ENCODE data around the gene PIGU.
"Not testable (repeated sequence)": the region's sequence is repeated elsewhere in the genome, so short reads cannot be mapped to it uniquely, and the experiment has no call there.

Gene PIGU

DNA sequence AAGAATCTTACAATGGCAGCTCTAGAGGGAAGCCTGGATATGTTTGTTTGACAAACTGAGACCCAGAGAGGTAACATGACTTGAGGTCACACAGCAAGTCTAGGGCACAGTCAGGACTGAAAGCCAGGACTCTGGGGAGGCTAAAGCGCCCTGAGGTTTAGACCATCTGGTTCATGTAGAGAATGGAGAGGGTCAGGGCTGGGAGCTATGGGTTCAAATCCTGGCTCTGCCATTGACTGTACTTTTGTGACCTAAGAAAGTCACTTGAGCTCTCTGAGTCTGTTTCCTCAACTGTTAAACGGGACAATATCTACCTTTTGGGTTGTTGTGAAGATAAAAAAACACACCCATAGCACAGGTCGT, 26.1 kb upstream of the PIGU start:
- Histone ChIP-seq H3K9me3 (ENCODE audit: control insufficient read depth, insufficient read depth, low read length) (no peaks in the 10 kb centered on the region), H3K9ac (ENCODE audit: low read depth, low read length) (peak overlapping the region; percentile 76; the same call in 1 of the 2 replicates), H3K4me1 (ENCODE audit: insufficient read depth, low read length) (peaks cover 6% of the 10 kb centered on the region; the same call in 1 of the 2 replicates), H3K36me3 (ENCODE audit: insufficient read depth, low read length) (no peaks in the 10 kb centered on the region)

DNA sequence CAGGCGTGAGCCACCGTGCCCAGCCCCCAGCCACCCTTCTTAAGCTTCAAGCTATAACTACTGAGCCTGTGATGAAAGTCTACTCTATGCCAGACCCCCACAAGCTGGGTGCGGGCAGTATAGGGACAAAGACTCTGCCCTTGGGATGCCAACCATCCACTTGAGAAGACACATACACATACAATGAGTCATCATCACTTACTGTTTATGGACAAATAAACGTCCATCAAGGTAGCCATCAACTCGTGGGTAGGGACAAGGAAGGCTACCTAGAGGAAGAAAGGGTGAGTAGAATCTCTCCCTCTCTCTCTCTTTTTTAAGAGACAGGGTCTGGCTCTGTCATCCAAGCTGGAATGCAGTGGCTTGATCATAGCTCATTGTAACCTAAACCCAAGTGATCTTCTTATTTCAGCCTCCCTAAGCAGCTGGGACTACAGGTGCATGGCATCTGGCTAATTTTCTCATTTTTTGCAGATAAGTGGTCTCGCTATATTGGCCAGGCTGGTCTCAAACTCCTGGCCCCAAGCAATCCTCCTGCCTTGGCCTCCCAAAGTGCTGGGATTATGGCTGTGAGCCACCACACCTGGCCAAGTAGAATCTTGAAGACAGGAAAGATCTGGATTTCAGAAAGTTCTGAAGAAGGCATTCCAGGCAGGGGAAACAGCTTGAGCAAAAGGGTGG, 24.7 kb upstream of the PIGU start:
- no peaks in the 10 kb centered on the region for H3K9me3 ChIP-seq (ENCODE audit: control insufficient read depth, insufficient read depth, low read length)
- no peak overlapping the region for H3K9ac ChIP-seq (ENCODE audit: low read depth, low read length)
- peaks cover 6% of the 10 kb centered on the region; the same call in 1 of the 2 replicates for H3K4me1 ChIP-seq (ENCODE audit: insufficient read depth, low read length)
- no peaks in the 10 kb centered on the region for H3K36me3 ChIP-seq (ENCODE audit: insufficient read depth, low read length)

DNA sequence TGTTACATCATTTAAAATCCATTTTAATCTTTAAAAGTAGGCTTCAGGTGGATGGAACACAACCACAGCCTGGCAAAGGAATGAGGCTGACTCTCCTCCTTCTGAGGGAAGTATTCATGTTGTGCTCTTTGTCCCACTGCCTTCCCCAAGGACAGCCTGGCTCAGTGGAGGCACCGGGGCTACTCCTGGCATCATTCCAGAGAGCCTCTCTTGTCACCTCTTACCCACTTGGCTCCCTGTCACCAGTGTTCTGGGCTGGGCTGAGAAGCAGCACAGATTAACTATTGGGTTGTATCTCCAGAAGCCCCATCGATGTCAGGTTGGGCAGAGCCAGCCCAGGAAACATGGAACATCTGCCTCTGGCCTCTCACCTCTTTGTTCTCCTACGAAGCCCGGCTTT, 16.5 kb upstream of the PIGU start:
- Histone ChIP-seq H3K9ac (ENCODE audit: low read depth, low read length) (no peak overlapping the region), H3K4me1 (ENCODE audit: insufficient read depth, low read length) (no peaks in the 10 kb centered on the region), H3K9me3 (ENCODE audit: control insufficient read depth, insufficient read depth, low read length) (no peaks in the 10 kb centered on the region), H3K36me3 (ENCODE audit: insufficient read depth, low read length) (no peaks in the 10 kb centered on the region)

DNA sequence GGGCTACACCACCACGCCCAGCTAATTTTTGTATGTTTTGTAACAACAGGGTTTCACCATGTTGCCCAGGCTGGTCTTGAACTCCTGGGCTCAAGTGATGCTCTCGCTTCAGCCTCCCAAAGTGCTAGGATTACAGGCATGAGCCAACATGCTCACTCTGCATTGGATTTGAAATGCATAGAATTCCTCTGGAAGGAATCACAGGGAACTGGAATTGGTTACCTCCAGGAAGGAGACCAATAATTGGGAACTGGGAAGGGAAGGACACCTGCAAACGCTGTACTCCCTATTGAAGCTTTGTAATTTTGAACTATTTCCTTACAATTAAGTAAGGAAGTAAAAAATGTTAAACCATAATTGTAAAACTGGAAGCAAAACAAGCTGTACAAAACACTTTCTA, 14.9 kb upstream of the PIGU start:
- Histone ChIP-seq H3K9ac (ENCODE audit: low read depth, low read length) (no peak overlapping the region), H3K4me1 (ENCODE audit: insufficient read depth, low read length) (peaks cover 5% of the 10 kb centered on the region; the same call in 1 of the 2 replicates), H3K9me3 (ENCODE audit: control insufficient read depth, insufficient read depth, low read length) (no peaks in the 10 kb centered on the region)

DNA sequence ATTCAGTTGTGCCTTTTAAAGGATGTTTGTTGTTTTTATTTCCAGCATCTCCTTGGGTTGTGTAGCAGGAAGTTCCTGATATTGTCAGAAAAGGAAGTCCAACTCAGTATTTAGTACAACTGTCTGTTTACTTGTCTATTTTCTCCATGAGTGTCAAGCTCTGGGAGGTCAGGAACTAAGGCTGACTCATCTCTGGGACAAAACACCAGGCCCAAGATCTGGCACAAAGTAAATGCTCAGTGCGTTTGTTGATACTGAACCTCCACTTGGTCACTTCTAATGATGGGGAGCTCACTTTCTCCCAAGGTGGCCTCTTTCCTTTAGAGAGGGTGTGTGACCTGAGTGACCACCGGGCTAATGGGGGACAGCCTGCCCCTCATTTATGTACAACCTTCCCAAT, 12.6 kb upstream of the PIGU start:
- H3K36me3 ChIP-seq (ENCODE audit: insufficient read depth, low read length) = no peaks in the 10 kb centered on the region
- no peaks in the 10 kb centered on the region for H3K9me3 ChIP-seq (ENCODE audit: control insufficient read depth, insufficient read depth, low read length)
- peaks cover 5% of the 10 kb centered on the region; the same call in 1 of the 2 replicates for H3K4me1 ChIP-seq (ENCODE audit: insufficient read depth, low read length)
- no peak overlapping the region for H3K9ac ChIP-seq (ENCODE audit: low read depth, low read length)

More for the DNA sequence above, 14.9 kb upstream of the PIGU start:
- H3K36me3 ChIP-seq (ENCODE audit: insufficient read depth, low read length) = no peaks in the 10 kb centered on the region

DNA sequence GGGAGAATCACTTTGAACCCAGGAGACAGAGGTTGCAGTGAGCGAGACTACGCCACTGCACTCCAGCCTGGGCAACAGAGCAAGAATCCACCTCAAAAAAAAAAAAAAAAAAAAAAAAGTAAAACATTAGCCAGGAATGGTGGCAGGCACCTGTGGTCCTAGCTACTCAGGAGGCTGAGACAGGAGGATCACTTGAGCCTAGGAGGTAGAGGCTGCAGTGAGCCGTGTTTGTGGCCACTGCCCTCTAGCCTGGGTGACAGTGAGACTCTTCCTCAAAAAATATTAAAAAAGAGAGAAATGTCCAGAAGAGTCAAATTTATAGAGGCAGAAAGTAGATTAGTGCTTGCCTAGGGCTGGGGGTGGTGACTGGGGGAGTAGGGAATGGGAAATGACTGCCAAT, 6.8 kb upstream of the PIGU start:
- H3K4me1 ChIP-seq (ENCODE audit: insufficient read depth, low read length) = peaks cover 5% of the 10 kb centered on the region; the same call in 1 of the 2 replicates
- H3K36me3 ChIP-seq (ENCODE audit: insufficient read depth, low read length) = no peaks in the 10 kb centered on the region
- H3K9ac ChIP-seq (ENCODE audit: low read depth, low read length) = no peak overlapping the region
- H3K9me3 ChIP-seq (ENCODE audit: control insufficient read depth, insufficient read depth, low read length) = no peaks in the 10 kb centered on the region

DNA sequence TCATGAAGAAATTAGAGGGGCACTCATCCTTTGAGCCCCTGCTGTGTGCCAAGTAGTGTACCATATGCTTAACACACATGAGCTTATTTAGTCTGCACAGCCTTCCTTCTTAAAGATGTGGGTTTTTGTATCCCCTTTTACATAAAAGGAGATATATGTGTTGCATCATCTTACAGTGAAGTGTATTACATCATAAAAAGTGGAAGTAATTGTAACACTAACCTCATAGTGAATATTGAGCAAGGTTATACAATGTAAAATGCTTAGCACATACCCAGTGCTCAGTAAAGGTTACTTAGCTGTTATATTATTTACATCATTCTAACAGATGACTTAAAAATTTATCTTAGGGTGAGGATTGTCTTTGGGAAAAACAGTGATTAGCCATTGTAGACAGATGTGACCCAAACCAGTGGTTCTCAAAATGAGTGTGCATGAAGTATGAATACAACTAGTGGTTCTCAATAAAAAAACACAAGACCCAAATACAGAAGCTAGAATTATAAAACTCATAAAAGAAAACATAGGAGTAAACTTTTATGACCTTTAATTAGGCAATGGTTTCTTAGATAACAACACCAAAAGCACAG, 3.8 kb upstream of the PIGU start:
- Histone ChIP-seq H3K9me3 (ENCODE audit: control insufficient read depth, insufficient read depth, low read length) (no peaks in the 10 kb centered on the region), H3K4me1 (ENCODE audit: insufficient read depth, low read length) (no peaks in the 10 kb centered on the region), H3K36me3 (ENCODE audit: insufficient read depth, low read length) (no peaks in the 10 kb centered on the region), H3K9ac (ENCODE audit: low read depth, low read length) (no peak overlapping the region)

DNA sequence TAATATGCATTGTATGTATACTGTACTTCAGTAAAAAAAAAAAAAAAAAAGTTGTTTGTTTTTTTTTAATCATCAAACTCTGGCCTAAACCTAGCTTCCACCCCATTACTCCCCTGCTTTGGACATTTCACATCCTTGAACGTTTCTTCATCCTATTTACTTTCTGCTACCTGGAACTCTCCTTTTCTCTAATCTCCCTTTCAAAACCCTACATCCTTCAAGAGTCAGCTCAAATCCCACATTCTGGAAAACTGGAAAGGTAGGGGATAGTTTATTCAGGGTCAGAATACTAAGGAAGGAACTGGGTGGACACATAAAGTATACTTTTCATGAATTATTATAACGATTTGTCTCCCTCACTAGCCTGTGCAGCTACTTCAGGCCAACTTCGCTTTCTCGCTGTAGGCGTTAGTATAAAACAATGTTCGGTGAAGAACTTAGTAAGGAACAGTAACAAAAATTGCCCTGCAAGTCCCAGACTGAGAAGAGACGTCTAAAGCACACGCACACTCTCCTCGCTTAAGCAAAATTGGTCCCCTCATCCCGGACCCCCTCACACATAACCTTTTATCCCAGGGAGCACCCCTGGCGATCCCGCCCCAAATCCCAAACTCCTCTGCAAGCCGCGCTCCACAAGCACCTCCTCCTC, 775 bp downstream of the PIGU start:
- no peaks in the 10 kb centered on the region for H3K4me1 ChIP-seq (ENCODE audit: insufficient read depth, low read length)
- H3K9ac ChIP-seq (ENCODE audit: low read depth, low read length) = peak overlapping the region; percentile 81
- no peaks in the 10 kb centered on the region for H3K9me3 ChIP-seq (ENCODE audit: control insufficient read depth, insufficient read depth, low read length)
- H3K36me3 ChIP-seq (ENCODE audit: insufficient read depth, low read length) = no peaks in the 10 kb centered on the region

DNA sequence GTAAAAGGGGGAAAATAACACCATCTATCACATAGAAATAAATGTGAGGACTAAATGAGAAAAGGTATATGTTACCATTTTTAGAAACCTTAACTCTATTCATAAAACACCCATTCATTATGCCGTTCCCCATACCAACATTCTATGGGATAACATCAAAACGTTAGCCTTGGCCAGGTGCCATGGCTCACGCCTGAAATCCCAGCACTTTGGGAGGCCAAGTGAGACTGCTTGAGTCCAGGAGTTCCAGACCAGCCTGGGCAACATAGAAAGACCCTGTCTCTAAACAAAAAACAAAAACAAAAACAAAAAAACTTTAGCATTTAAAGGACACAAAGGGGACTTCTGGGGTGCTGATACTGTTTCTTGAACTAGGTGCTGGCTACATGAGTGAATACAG, 1.3 kb downstream of the PIGU start:
- no peaks in the 10 kb centered on the region for H3K36me3 ChIP-seq (ENCODE audit: insufficient read depth, low read length)
- peak overlapping the region; percentile 81; the same call in 1 of the 2 replicates for H3K9ac ChIP-seq (ENCODE audit: low read depth, low read length)
- H3K9me3 ChIP-seq (ENCODE audit: control insufficient read depth, insufficient read depth, low read length) = no peaks in the 10 kb centered on the region
- no peaks in the 10 kb centered on the region for H3K4me1 ChIP-seq (ENCODE audit: insufficient read depth, low read length)

DNA sequence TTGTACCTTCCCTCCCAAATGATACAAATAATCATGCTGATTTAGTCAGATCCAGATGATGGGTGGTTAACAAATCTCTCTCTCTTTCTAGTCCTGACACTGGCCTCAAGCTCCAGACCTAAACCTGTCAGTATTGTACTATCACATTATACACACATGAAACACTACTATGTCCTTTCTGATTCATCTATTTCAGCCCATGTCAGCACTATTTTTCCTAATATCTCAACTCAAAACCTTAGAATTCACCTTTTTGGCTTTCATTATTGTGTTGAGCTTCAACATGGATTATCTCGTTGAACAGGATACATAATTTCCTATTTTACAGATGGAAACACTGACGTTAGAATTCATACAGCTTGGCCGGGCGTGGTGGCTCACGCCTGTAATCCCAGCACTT, 3.5 kb downstream of the PIGU start:
- Histone ChIP-seq H3K36me3 (ENCODE audit: insufficient read depth, low read length) (no peaks in the 10 kb centered on the region), H3K4me1 (ENCODE audit: insufficient read depth, low read length) (no peaks in the 10 kb centered on the region), H3K9ac (ENCODE audit: low read depth, low read length) (no peak overlapping the region), H3K9me3 (ENCODE audit: control insufficient read depth, insufficient read depth, low read length) (no peaks in the 10 kb centered on the region)

DNA sequence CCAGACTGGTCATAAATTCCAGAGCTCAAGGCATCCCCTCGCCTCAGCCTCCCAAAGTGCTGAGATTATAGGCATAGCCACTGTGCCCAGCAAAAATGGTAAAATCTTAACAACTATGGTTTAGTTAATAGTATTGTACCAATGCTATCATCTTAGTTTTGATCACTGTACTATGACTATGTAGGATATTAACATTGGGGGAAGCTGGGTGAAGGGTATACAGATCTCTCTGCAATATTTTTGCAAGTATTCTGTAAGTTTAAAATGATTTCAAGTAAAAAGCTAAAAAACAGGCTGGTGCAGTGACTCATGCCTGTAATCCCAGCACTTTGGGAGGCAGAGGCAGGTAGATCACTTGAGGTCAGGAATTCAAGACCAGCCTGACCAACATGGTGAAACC, 7.8 kb downstream of the PIGU start:
- Histone ChIP-seq H3K9me3 (ENCODE audit: control insufficient read depth, insufficient read depth, low read length) (no peaks in the 10 kb centered on the region), H3K9ac (ENCODE audit: low read depth, low read length) (no peak overlapping the region), H3K4me1 (ENCODE audit: insufficient read depth, low read length) (no peaks in the 10 kb centered on the region), H3K36me3 (ENCODE audit: insufficient read depth, low read length) (no peaks in the 10 kb centered on the region)

DNA sequence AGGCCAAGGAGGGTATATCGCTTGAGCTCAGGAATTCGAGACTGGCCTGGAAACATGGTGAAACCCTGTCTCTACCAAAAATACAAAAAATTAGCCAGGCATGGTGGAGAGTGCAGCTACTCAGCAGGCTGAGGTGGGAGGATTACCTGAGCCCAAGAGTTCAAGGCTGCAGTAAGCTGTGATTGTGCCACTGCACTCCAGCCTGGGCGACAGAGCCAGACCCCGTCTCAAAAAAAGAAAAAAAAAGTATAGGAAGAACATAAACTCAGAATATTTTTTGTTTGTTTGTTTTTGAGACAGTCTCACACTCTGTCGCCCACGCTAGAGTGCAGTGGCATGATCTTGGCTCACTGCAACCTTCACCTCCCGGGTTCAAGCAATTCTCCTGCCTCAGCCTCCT, 12.1 kb downstream of the PIGU start:
- not testable (repeated sequence) for H3K9ac ChIP-seq (ENCODE audit: low read depth, low read length); H3K36me3 ChIP-seq (ENCODE audit: insufficient read depth, low read length); H3K4me1 ChIP-seq (ENCODE audit: insufficient read depth, low read length); H3K9me3 ChIP-seq (ENCODE audit: control insufficient read depth, insufficient read depth, low read length)

DNA sequence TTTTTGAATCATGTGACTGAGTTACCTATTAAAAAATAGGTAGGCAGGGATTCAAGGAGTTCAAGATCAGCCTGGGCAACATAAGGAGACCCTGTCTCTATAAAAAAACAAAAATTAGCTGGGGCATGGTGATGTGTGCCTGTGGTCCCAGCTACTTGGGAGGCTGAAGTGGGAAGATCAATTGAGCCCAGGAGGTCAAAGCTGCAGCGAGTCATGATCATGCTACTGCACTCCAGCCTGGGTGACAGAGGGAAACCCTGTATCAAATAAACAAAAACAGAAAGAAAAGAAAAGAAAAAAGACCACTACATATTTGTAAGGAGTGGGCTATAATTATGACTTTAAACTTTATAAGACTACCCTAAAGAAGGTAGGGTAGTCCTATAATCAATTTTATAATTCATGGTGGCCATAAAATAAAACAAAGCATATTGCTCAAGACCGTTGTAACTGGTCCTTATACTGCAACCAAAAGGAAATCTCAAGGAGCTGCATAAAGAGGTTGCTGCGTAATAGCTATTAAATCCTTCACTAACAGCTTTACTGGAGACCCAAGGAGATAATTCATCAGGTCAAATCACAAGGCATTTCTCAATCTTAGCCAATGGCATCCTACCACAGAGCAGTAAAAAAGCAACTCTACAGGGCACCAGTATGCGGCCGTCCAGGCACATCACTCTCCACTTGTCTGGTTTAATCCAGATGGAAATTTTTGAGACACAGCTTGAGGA, 13.5 kb downstream of the PIGU start:
- Histone ChIP-seq H3K9me3 (ENCODE audit: control insufficient read depth, insufficient read depth, low read length) (no peaks in the 10 kb centered on the region), H3K9ac (ENCODE audit: low read depth, low read length) (no peak overlapping the region), H3K36me3 (ENCODE audit: insufficient read depth, low read length) (no peaks in the 10 kb centered on the region), H3K4me1 (ENCODE audit: insufficient read depth, low read length) (no peaks in the 10 kb centered on the region)

DNA sequence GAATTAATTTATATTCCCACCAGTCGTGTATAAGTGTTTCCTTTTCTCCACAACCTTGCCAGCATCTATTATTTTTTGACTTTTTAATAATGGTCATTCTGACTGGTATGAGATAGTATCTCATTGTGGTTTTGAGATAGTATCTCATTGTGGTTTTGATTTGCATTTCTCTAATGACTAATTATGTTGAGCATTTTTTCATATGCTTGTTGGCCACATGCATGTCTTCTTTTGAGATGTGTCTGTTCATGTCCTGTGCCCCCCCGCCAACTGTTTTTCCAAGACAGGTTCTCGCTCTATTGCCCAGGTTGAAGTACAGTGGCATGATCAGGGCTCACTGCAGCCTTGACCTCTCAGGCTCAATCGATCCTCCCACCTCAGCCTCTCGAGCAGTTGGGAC, 15.1 kb downstream of the PIGU start:
- H3K9me3 ChIP-seq (ENCODE audit: control insufficient read depth, insufficient read depth, low read length); H3K4me1 ChIP-seq (ENCODE audit: insufficient read depth, low read length); H3K36me3 ChIP-seq (ENCODE audit: insufficient read depth, low read length); H3K9ac ChIP-seq (ENCODE audit: low read depth, low read length): not testable (repeated sequence)

DNA sequence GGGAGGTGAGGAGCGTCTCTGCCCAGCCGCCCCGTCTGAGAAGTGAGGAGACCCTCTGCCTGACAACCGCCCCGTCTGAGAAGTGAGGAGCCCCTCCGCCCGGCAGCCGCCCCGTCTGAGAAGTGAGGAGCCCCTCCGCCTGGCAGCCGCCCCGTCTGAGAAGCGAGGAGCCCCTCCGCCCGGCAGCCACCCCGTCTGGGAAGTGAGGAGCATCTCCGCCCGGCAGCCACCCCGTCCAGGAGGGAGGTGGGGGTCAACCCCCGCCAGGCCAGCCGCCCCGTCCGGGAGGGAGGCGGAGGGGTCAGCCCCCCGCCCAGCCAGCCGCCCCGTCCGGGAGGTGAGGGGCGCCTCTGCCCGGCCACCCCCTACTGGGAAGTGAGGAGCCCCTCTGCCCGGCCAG, 18.2 kb downstream of the PIGU start:
- not testable (repeated sequence) for H3K9ac ChIP-seq (ENCODE audit: low read depth, low read length); H3K4me1 ChIP-seq (ENCODE audit: insufficient read depth, low read length); H3K9me3 ChIP-seq (ENCODE audit: control insufficient read depth, insufficient read depth, low read length); H3K36me3 ChIP-seq (ENCODE audit: insufficient read depth, low read length)
